ENCODE results near the gene RAPGEF4. TPM values are rescaled to one million over a fixed set of nuclear protein-coding genes. Genes with fewer than 3 reads are reported as not detected.

RAPGEF4 gene
- total and polyA plus RNA-seq, 12 donors = 1.2 to 11.2 (median 7.9) TPM

GRCh38 chr2:172969166-172969565 is 233.5 kb downstream of the RAPGEF4 start:
- TF ChIP-seq, protein P1, sequence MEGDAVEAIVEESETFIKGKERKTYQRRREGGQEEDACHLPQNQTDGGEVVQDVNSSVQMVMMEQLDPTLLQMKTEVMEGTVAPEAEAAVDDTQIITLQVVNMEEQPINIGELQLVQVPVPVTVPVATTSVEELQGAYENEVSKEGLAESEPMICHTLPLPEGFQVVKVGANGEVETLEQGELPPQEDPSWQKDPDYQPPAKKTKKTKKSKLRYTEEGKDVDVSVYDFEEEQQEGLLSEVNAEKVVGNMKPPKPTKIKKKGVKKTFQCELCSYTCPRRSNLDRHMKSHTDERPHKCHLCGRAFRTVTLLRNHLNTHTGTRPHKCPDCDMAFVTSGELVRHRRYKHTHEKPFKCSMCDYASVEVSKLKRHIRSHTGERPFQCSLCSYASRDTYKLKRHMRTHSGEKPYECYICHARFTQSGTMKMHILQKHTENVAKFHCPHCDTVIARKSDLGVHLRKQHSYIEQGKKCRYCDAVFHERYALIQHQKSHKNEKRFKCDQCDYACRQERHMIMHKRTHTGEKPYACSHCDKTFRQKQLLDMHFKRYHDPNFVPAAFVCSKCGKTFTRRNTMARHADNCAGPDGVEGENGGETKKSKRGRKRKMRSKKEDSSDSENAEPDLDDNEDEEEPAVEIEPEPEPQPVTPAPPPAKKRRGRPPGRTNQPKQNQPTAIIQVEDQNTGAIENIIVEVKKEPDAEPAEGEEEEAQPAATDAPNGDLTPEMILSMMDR (IDR thresholded peaks at IDR 0.05) = no peak
- no peaks in the 10 kb centered on the region for H3K36me3 ChIP-seq
- H3K4me3 ChIP-seq = no peak overlapping the region
- peak overlapping the region in 5 of 10 donors; percentile 44 to 68 (median 51) for H3K27ac ChIP-seq
- H3K4me1 ChIP-seq = peaks cover 9 to 50% (median 29%) of the 10 kb centered on the region in 9 donors
- ATAC-seq = no peak
- DNase-seq = no peak
- intact Hi-C loops (cut with DNase I) = loop anchor here in 1 of 10 donors (5.0 kb wide), 1 partner anchor 243 kb away; no protein-coding TSS in a partner anchor
- WGBS, 2 donors = 84 to 90% methylated on average over 1 of the region's 1 CpG
- no peaks in the 10 kb centered on the region for H3K9me3 ChIP-seq
- H3K27me3 ChIP-seq = no peaks in the 10 kb centered on the region

DNA sequence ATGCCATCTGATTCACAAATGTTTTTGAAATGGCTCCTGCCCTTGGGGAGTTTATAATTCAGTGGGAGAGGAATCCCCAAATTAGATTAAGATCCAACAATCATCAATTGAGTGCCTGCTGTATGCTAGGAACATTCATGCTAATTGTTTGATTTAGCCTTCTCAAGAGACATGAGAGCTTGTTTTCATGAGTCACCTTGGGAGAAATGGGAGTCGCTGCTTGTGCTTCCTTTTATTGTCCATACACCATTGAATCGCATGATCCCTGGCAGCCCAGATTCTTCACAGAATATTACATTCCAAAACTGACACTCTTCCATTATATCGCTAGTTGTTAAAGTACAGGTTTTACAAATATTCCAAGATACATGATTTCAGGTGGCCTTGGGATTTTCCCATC is 234.0 kb downstream of the RAPGEF4 start:
- H3K4me3 ChIP-seq = no peak overlapping the region
- ATAC-seq (peak in 1 of 8 donors; percentile 47), DNase-seq (no peak)
- no peaks in the 10 kb centered on the region for H3K9me3 ChIP-seq
- H3K36me3 ChIP-seq = no peaks in the 10 kb centered on the region
- TF ChIP-seq, protein P1 (IDR thresholded peaks at IDR 0.05) = no peak
- peaks cover 9 to 50% (median 29%) of the 10 kb centered on the region in 9 donors for H3K4me1 ChIP-seq
- H3K27ac ChIP-seq = peak overlapping the region in 4 of 10 donors; percentile 8 to 55 (median 48)
- 75 to 77% methylated on average over 3 of the region's 3 CpGs for WGBS, 2 donors
- intact Hi-C loops (cut with DNase I) = loop anchor here in 2 of 10 donors (5.0 to 10.0 kb wide), 4 partner anchors 48 to 483 kb away; no protein-coding TSS in a partner anchor
- H3K27me3 ChIP-seq = no peaks in the 10 kb centered on the region

DNA sequence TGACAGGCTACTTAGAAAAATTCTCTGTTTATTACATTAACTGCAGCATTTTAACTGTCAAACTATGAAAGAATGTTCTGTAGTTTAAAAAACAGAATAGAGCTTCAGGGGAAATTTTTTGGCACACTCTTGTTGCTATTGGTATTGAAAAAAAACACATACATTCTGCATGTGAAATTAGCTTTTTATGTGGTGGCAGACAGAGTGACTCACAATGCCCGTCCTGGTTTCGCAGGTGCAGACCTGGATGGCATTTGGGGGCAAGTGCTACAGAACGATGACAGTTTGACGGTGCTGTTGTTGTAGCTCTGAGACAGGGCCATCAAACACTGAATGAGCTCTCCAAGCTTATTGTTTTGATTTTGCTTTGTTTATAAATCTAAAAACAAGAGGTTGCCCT is 235.0 kb downstream of the RAPGEF4 start:
- Histone ChIP-seq H3K4me1 (peaks cover 9 to 50% (median 29%) of the 10 kb centered on the region in 9 donors), H3K27ac (peak overlapping the region in 2 of 10 donors; percentile 41 to 55), H3K36me3 (no peaks in the 10 kb centered on the region), H3K9me3 (no peaks in the 10 kb centered on the region), H3K4me3 (no peak overlapping the region), H3K27me3 (no peaks in the 10 kb centered on the region)
- WGBS, 2 donors = 79 to 82% methylated on average over 4 of the region's 4 CpGs
- TF ChIP-seq, protein P1 (IDR thresholded peaks at IDR 0.05) = no peak
- DNase-seq (no peak), ATAC-seq (no peak)
- intact Hi-C loops (cut with DNase I) = loop anchor here in 2 of 10 donors (5.0 to 10.0 kb wide), 3 partner anchors 47 to 482 kb away; no protein-coding TSS in a partner anchor

- intact Hi-C loops (cut with DNase I) = loop anchor here in 2 of 10 donors (5.0 to 10.0 kb wide), 3 partner anchors 45 to 480 kb away; no protein-coding TSS in a partner anchor
- 56 to 58% methylated on average over 12 of the region's 12 CpGs for WGBS, 2 donors
Measured at GRCh38 chr2:172972005-172972619, 236.5 kb downstream of the RAPGEF4 start.

More at GRCh38 chr2:172972005-172972619, 236.5 kb downstream of the RAPGEF4 start:
- TF ChIP-seq, protein P1 (IDR thresholded peaks at IDR 0.05) = peak; percentile 59 to 89 (median 72)
- ATAC-seq (peak in 3 of 8 donors; percentile 34 to 48 (median 35)), DNase-seq (peak; percentile 27 to 42)
- Histone ChIP-seq H3K4me3 (no peak overlapping the region), H3K27ac (no peak overlapping the region), H3K9me3 (no peaks in the 10 kb centered on the region), H3K27me3 (no peaks in the 10 kb centered on the region), H3K36me3 (no peaks in the 10 kb centered on the region), H3K4me1 (peaks cover 8 to 40% (median 24%) of the 10 kb centered on the region in 9 donors)
